Gastrocnemius medialis (tissue), 4 donors: ENCODE data around the gene FAM3C.

Experiments
- POLR2A ChIP-seq, 2 donors: fragments of 450-650 bp; IDR thresholded peaks; one replicate each; pipeline ENCODE4 v1.6.1; 2017; ENCODE audit warnings: antibody characterized with exemption in 2 of 2, mild to moderate bottlenecking in 2 of 2, moderate library complexity in 2 of 2
- TF ChIP-seq, protein P1 (sequence below), 5 experiments: fragments of 450-650 bp in 3 of 5; fragments of 200-600 bp in 2 of 5; sonication (generic) in 2 of 5; IDR thresholded peaks in 4 of 5; conservative IDR thresholded peaks in 1 of 5; 1 replicate in 4 of 5; 2 replicates in 1 of 5; pipeline ENCODE4 v1.5.1; 2016 to 2019; ENCODE audit warnings: antibody characterized with exemption in 5 of 5, mild to moderate bottlenecking in 3 of 5, moderate library complexity in 3 of 5

DNA sequence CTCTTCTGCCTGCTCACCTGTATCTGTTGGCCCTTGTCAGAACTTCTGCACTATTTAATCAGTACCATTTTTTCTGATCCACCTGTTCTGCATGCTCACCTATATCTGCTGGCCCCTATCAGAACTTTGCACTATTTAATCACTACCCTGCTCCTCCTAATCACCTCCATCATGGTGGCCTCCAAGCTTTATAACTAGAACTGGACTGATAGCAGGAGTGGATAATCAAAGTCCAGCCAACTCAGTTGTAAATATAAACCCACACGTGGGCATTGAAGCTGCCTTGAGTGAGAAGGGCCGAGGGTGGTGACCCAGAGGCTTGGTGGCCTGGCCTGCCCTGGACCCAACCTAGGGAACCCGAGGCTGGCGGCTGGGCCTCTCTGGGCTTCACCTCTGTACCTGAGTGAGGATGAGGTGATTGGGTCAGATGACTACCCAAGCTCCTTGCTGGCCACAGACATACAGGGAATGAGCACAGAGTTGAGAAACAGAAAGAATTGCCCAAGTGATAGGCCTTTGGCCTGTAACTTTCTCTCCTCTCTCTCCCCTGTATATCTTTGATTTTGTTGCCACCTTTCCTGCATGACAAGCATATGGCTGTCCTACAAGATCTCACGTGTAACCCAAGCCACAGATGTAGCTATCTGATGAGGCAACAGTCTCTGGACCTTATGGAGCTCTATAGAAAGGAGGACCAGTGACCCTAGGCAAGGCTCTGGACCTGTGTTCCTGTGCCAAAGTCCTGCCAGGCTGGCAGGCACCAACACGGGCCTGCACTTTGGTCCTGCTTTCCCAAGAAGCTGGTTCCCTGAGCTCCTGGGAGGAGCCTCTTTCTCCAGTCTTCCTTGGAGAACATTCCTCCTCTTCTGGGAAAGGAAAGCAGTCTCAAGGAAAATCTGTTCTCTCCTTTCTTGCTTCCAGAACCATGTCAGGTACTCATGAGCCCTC, 23.4 kb upstream of the FAM3C start:
- TF ChIP-seq, protein P1, sequence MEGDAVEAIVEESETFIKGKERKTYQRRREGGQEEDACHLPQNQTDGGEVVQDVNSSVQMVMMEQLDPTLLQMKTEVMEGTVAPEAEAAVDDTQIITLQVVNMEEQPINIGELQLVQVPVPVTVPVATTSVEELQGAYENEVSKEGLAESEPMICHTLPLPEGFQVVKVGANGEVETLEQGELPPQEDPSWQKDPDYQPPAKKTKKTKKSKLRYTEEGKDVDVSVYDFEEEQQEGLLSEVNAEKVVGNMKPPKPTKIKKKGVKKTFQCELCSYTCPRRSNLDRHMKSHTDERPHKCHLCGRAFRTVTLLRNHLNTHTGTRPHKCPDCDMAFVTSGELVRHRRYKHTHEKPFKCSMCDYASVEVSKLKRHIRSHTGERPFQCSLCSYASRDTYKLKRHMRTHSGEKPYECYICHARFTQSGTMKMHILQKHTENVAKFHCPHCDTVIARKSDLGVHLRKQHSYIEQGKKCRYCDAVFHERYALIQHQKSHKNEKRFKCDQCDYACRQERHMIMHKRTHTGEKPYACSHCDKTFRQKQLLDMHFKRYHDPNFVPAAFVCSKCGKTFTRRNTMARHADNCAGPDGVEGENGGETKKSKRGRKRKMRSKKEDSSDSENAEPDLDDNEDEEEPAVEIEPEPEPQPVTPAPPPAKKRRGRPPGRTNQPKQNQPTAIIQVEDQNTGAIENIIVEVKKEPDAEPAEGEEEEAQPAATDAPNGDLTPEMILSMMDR (IDR thresholded peaks at IDR 0.05 in 4 of 5, conservative IDR thresholded peaks at IDR 0.05 in 1 of 5), result no peak
- TF ChIP-seq POLR2A (IDR thresholded peaks at IDR 0.05), result no peak
